ENCODE measurements around the gene ST6GAL2. TPM values are rescaled to one million over a fixed set of nuclear protein-coding genes. Genes with fewer than 3 reads are reported as not detected.

ST6GAL2 gene
- total and polyA plus RNA-seq, 2 of the 8 experiments (the other 6 are each of a cell fraction or from before 2014, with no cell fraction given): 2.7 to 17.5 TPM

- Histone ChIP-seq H2BK15ac (ENCODE audit: low read length) (no peak overlapping the region), H3K4ac (replicated peaks; ENCODE audit: insufficient read length, low read depth, low read length) (no peak overlapping the region), H3K4me3 (ENCODE audit: extremely low read depth in 1 of 4, insufficient read depth in 2 of 4, low read depth in 3 of 4, low read length in 4 of 4) (no peak overlapping the region), H3K9ac (replicated peaks in 1 of 4; ENCODE audit: extremely low read depth in 1 of 4, low read depth in 3 of 4, low read length in 3 of 4) (no peak overlapping the region), H3K79me2 (ENCODE audit: control insufficient read depth in 1 of 2, insufficient read depth in 2 of 2, low read length in 2 of 2) (no peaks in the 10 kb centered on the region), H3K18ac (ENCODE audit: extremely low read depth, low read length) (no peak overlapping the region), H2AK5ac (ENCODE audit: low read depth, low read length) (no peak overlapping the region), H3K4me1 (replicated peaks in 1 of 4; ENCODE audit: control insufficient read depth in 3 of 4, insufficient read depth in 4 of 4, low read length in 3 of 4) (no peaks in the 10 kb centered on the region), H4K91ac (replicated peaks; ENCODE audit: insufficient read length, low read length) (no peak overlapping the region), H2BK120ac (replicated peaks; ENCODE audit: low read depth, low read length) (no peak overlapping the region), H2AFZ (ENCODE audit: low read length) (no peak overlapping the region), H3K79me1 (ENCODE audit: low read depth, low read length) (no peaks in the 10 kb centered on the region), H3K23ac (ENCODE audit: insufficient read length) (no peak overlapping the region), H3K9me3 (ENCODE audit: insufficient read depth in 2 of 2, low read depth in 1 of 2, low read length in 1 of 2) (peaks cover 0 to 2% of the 10 kb centered on the region in 2 experiments; a peak in 1 of 4 replicates), H4K8ac (ENCODE audit: extremely low read depth, insufficient read depth, low read length) (no peak overlapping the region), H2BK20ac (ENCODE audit: low read length) (no peak overlapping the region), H3K14ac (ENCODE audit: insufficient read length) (no peak overlapping the region), H3K27me3 (replicated peaks in 1 of 4; ENCODE audit: control insufficient read depth in 3 of 4, extremely low read depth in 1 of 4, insufficient read depth in 3 of 4, low read length in 3 of 4) (no peaks in the 10 kb centered on the region), H3K4me2 (ENCODE audit: insufficient read depth in 1 of 2, low read depth in 2 of 2, low read length in 2 of 2) (no peak overlapping the region), H3K27ac (ENCODE audit: low read depth, low read length) (no peak overlapping the region), H2BK5ac (ENCODE audit: low read depth, low read length) (no peak overlapping the region), H4K20me1 (replicated peaks in 1 of 2; ENCODE audit: control insufficient read depth in 1 of 2, insufficient read depth in 2 of 2, low read length in 2 of 2) (no peaks in the 10 kb centered on the region), H3K36me3 (ENCODE audit: control insufficient read depth in 2 of 4, insufficient read depth in 4 of 4, low read length in 3 of 4) (peaks cover 0 to 4% (median 3%) of the 10 kb centered on the region in 4 experiments; a peak in 5 of 8 replicates), H4K5ac (ENCODE audit: insufficient read length, low read depth, low read length) (no peak overlapping the region), H3K23me2 (ENCODE audit: low read depth, low read length) (no peaks in the 10 kb centered on the region), H2BK12ac (ENCODE audit: low read depth, low read length) (no peak overlapping the region), H3K56ac (replicated peaks; ENCODE audit: insufficient read length, low read depth, low read length) (no peak overlapping the region)
- DNase-seq (ENCODE audit: low read depth in 1 of 2, low spot score in 2 of 2) (no peak), FAIRE-seq (no peak)
- 79% methylated on average over 1 of the region's 1 CpG; no CpG with 5 or more reads in 1 of the 2 experiments for WGBS, 2 experiments (ENCODE audit: extremely low coverage in 1 of 2, insufficient coverage in 1 of 2, insufficient read length in 1 of 2, insufficient replicate concordance in 2 of 2, low coverage in 1 of 2, low lambda C conversion rate in 2 of 2, missing lambda C conversion rate in 1 of 2)
- ChIA-PET CTCF (ENCODE audit: partially characterized antibody) (interaction anchor here (1.3 kb wide), 1 partner anchor 17 kb away, joined by 3 read pairs; no protein-coding TSS in a partner anchor), POLR2A (ENCODE audit: partially characterized antibody) (no interaction called here)
- no peak for TF ChIP-seq EP300 (IDR thresholded peaks at IDR 0.05; ENCODE audit: borderline replicate concordance in 1 of 2, low read depth in 2 of 2, low read length in 2 of 2)
- no peak for TF ChIP-seq EGR1 (IDR thresholded peaks at IDR 0.05; ENCODE audit: borderline replicate concordance, low read depth, low read length)
- TF ChIP-seq POLR2A (IDR thresholded peaks at IDR 0.05; ENCODE audit: control extremely low read depth in 1 of 2, low read depth in 2 of 2, low read length in 2 of 2): no peak
- no peak for TF ChIP-seq RAD21 (IDR thresholded peaks at IDR 0.05 in 1 of 2, conservative IDR thresholded peaks at IDR 0.05 in 1 of 2; ENCODE audit: low read depth in 2 of 2, low read length in 2 of 2)
- TF ChIP-seq ATF2 (IDR thresholded peaks at IDR 0.05; ENCODE audit: low read length): no peak
- TF ChIP-seq NANOG (IDR thresholded peaks at IDR 0.05; ENCODE audit: insufficient read depth, low read depth, low read length, poor library complexity, severe bottlenecking): no peak
- TF ChIP-seq SP4 (IDR thresholded peaks at IDR 0.05; ENCODE audit: low read length): no peak
- TF ChIP-seq EZH2 (IDR thresholded peaks at IDR 0.05; ENCODE audit: low read depth, low read length, severe bottlenecking): no peak
- no peak for TF ChIP-seq KDM4A (IDR thresholded peaks at IDR 0.05; ENCODE audit: low read depth, low read length, severe bottlenecking)
- no peak for TF ChIP-seq POU5F1 (IDR thresholded peaks at IDR 0.05; ENCODE audit: low read depth, low read length)
- no peak for TF ChIP-seq JUND (IDR thresholded peaks at IDR 0.05; ENCODE audit: low read length)
- no peak for TF ChIP-seq POLR2AphosphoS5 (IDR thresholded peaks at IDR 0.05; ENCODE audit: low read depth, low read length)
- no peak for TF ChIP-seq SP2 (IDR thresholded peaks at IDR 0.05; ENCODE audit: low read length)
These were observed 60.8 kb downstream of the ST6GAL2 start for GRCh38 chr2:106825161-106825560.

All from H1 (cell line).